Measurements from ENCODE around the gene EIF4EBP2.

Gene EIF4EBP2, protein sequence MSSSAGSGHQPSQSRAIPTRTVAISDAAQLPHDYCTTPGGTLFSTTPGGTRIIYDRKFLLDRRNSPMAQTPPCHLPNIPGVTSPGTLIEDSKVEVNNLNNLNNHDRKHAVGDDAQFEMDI

DNA sequence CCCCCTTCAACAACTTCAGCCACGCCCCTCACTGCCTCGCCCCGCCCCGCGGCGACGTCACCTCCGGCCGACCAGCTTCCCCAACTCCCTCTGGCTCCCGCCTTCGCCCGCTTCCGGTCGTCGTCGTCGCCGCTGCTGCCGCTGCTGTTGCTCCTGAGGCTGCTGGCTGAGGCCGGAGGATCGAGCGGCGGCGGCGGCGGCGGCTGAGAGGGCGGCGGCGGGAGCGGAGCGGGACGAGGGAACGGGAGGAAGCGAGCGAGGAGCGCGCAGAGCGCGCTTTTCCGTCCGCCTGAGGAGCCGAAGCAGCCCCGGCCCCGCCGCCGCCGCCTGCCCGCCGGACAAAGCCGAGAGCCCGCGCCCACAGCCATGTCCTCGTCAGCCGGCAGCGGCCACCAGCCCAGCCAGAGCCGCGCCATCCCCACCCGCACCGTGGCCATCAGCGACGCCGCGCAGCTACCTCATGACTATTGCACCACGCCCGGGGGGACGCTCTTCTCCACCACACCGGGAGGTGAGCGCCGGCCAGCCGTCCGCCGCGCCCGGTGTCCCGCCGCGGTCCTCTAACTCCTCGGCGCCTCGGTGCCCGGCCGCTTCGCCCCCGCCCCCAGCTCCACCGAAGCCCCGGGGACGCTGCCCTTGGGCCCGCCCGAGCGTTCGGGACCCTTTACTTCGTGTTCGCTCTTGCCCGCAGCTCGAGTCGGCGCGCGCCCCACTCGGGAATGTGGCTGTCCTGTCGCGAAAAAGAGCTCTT, at the start of gene EIF4EBP2:
TSS of gene EIF4EBP2 (plus strand) at position 110 of the 751 bp plus-strand sequence. CDS start at position 367, 257 bp downstream.
- in situ Hi-C loops (cut with HindIII; ENCODE audit: low pct_unique_long_range_greater_than_20kb, low sequenced_read_pairs): no loop called here
- no peak for TF ChIP-seq JUND (IDR thresholded peaks at IDR 0.05; ENCODE audit: low read depth)
- peak; percentile 33 to 94 for DNase-seq (ENCODE audit: low read depth in 1 of 2, low spot score in 1 of 2)

GRCh38 chr10:70354556-70354955, 49.4 kb upstream of the EIF4EBP2 start:
- no peak for TF ChIP-seq JUND (IDR thresholded peaks at IDR 0.05; ENCODE audit: low read depth)
- in situ Hi-C loops (cut with HindIII; ENCODE audit: low pct_unique_long_range_greater_than_20kb, low sequenced_read_pairs): no loop called here

GRCh38 chr10:70355051-70356021, 48.6 kb upstream of the EIF4EBP2 start:
- no peak for TF ChIP-seq JUND (IDR thresholded peaks at IDR 0.05; ENCODE audit: low read depth)
- DNase-seq (ENCODE audit: low read depth in 1 of 2, low spot score in 1 of 2): no peak
- in situ Hi-C loops (cut with HindIII; ENCODE audit: low pct_unique_long_range_greater_than_20kb, low sequenced_read_pairs): no loop called here

More at GRCh38 chr10:70354556-70354955, 49.4 kb upstream of the EIF4EBP2 start:
- no peak for DNase-seq (ENCODE audit: low read depth in 1 of 2, low spot score in 1 of 2)

- TF ChIP-seq JUND (IDR thresholded peaks at IDR 0.05; ENCODE audit: low read depth): no peak
- in situ Hi-C loops (cut with HindIII; ENCODE audit: low pct_unique_long_range_greater_than_20kb, low sequenced_read_pairs): no loop called here
- DNase-seq (ENCODE audit: low read depth in 1 of 2, low spot score in 1 of 2): no peak
These were observed 46.4 kb upstream of the EIF4EBP2 start for GRCh38 chr10:70357565-70357964.

- TF ChIP-seq JUND (IDR thresholded peaks at IDR 0.05; ENCODE audit: low read depth): no peak
- in situ Hi-C loops (cut with HindIII; ENCODE audit: low pct_unique_long_range_greater_than_20kb, low sequenced_read_pairs): no loop called here
- no peak for DNase-seq (ENCODE audit: low read depth in 1 of 2, low spot score in 1 of 2)
These were observed 45.5 kb upstream of the EIF4EBP2 start for GRCh38 chr10:70358446-70358845.

DNA sequence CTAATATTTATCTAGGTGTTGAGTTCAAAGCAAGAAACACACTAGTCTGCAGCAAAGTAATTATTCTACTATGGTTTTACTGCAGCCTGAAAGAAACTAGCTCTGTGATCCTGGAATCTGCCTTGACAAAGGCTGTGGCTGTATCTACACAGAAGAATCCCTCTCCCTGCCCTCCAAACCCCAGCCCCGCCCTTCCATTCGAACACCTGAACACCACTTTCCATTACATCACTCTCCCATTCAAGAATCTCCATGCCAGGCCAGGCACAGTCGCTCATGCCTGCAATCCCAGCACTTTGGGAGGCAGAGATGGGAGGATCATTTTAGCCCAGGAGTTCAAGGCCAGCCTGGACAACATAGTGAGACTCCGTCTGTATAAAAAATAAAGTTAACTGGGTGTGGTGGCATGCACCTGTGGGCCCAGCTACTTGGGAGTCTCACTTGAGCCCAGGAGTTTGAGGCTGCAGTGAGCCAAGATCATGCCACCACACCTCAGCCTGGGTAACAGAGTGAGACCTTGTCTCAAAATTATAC, 44.9 kb upstream of the EIF4EBP2 start:
- in situ Hi-C loops (cut with HindIII; ENCODE audit: low pct_unique_long_range_greater_than_20kb, low sequenced_read_pairs): no loop called here
- no peak for TF ChIP-seq JUND (IDR thresholded peaks at IDR 0.05; ENCODE audit: low read depth)
- no peak for DNase-seq (ENCODE audit: low read depth in 1 of 2, low spot score in 1 of 2)

GRCh38 chr10:70360215-70360614, 43.7 kb upstream of the EIF4EBP2 start:
- DNase-seq (ENCODE audit: low read depth in 1 of 2, low spot score in 1 of 2): no peak
- in situ Hi-C loops (cut with HindIII; ENCODE audit: low pct_unique_long_range_greater_than_20kb, low sequenced_read_pairs): no loop called here
- no peak for TF ChIP-seq JUND (IDR thresholded peaks at IDR 0.05; ENCODE audit: low read depth)

- DNase-seq (ENCODE audit: low read depth in 1 of 2, low spot score in 1 of 2): no peak
- TF ChIP-seq JUND (IDR thresholded peaks at IDR 0.05; ENCODE audit: low read depth): no peak
- in situ Hi-C loops (cut with HindIII; ENCODE audit: low pct_unique_long_range_greater_than_20kb, low sequenced_read_pairs): no loop called here
These were observed 41.6 kb upstream of the EIF4EBP2 start for GRCh38 chr10:70362328-70362727.

DNA sequence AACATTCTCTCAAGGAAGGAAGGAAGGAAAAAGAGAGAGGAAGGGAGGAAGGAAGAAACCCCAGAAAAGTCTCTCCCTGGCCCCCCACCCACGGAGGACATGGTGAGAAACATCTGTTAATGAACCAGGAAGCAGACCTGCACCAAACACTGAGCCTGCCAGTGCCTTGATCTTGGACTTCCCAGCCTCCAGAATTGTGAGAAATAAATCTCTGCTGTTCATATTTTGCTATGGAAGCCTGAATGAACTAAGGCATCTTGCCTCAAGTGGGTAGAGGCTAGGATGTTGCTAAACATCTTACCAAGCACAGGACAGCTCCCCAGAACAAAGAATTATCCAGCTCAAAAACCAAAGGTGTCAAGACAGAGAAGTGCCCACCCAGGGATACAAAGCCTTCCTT, 40.7 kb upstream of the EIF4EBP2 start:
- no peak for TF ChIP-seq JUND (IDR thresholded peaks at IDR 0.05; ENCODE audit: low read depth)
- in situ Hi-C loops (cut with HindIII; ENCODE audit: low pct_unique_long_range_greater_than_20kb, low sequenced_read_pairs): no loop called here
- no peak for DNase-seq (ENCODE audit: low read depth in 1 of 2, low spot score in 1 of 2)

GRCh38 chr10:70363971-70364771, 39.8 kb upstream of the EIF4EBP2 start:
- in situ Hi-C loops (cut with HindIII; ENCODE audit: low pct_unique_long_range_greater_than_20kb, low sequenced_read_pairs): no loop called here
- no peak for TF ChIP-seq JUND (IDR thresholded peaks at IDR 0.05; ENCODE audit: low read depth)
- peak; percentile 48 to 88 for DNase-seq (ENCODE audit: low read depth in 1 of 2, low spot score in 1 of 2)

DNA sequence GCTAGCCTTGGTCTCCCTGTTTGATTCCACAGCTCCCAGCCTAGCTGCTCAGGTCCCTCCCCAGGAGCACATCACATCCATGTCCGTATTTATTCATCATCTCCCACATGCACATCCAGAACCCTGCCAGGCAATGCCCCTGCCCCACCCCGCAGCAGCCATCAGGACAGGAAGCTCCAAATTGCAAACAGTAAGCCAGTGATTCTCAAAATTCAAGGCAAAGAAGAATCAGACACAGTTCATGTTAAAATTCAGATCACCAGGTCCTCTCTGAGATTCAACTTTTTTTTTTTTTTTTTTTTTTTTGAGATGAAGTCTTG, 39.2 kb upstream of the EIF4EBP2 start:
- in situ Hi-C loops (cut with HindIII; ENCODE audit: low pct_unique_long_range_greater_than_20kb, low sequenced_read_pairs): no loop called here

More for the DNA sequence above, 39.2 kb upstream of the EIF4EBP2 start:
- no peak for TF ChIP-seq JUND (IDR thresholded peaks at IDR 0.05; ENCODE audit: low read depth)
- DNase-seq (ENCODE audit: low read depth in 1 of 2, low spot score in 1 of 2): no peak

Measured in T47D (cell line).